ENCODE results near the gene PILRA.

Gene PILRA

DNA sequence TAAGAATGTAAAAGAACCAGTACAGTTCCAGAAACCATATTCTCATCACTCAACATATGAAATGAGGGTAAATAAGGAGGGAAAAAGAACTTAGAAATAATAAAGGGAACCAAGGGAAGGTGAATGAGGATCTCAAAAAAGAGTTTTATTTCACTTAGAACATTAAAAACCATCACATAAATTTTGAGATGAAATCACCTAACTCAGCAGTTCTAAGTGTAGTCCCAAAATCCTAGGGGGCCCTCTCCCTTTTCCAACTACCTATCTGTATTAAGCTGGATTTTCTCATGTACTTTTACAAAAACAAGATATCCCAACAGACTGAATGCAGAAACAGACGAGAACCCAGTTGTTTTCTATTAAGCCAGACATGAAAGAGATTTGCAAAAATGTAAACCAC lies 52.1 kb downstream of the PILRA start:
- intact Hi-C loops (cut with micrococcal nuclease): loop anchor here (5.0 kb wide), 1 partner anchor 247 kb away; the partner anchor contains the start of gene GNB2
- Mint-ChIP-seq H3K4me1 (ENCODE audit: low read depth) (peaks cover 24% of the 10 kb centered on the region), H3K27ac (no peak overlapping the region)

GRCh38 chr7:100426516-100426915 lies 53.2 kb downstream of the PILRA start:
- Mint-ChIP-seq H3K27ac (no peak overlapping the region), H3K4me3 (no peak overlapping the region), H3K27me3 (no peaks in the 10 kb centered on the region), H3K36me3 (ENCODE audit: low read depth) (peaks cover 44% of the 10 kb centered on the region), H3K4me1 (ENCODE audit: low read depth) (peaks cover 36% of the 10 kb centered on the region), H3K9me3 (no peaks in the 10 kb centered on the region)
- intact Hi-C loops (cut with micrococcal nuclease): loop anchor here (5.0 kb wide), 1 partner anchor 246 kb away; the partner anchor contains the start of gene GNB2

More for the DNA sequence above, 52.1 kb downstream of the PILRA start:
- no peaks in the 10 kb centered on the region for H3K9me3 Mint-ChIP-seq
- no peaks in the 10 kb centered on the region for H3K27me3 Mint-ChIP-seq
- no peak overlapping the region for H3K4me3 Mint-ChIP-seq
- peaks cover 42% of the 10 kb centered on the region for H3K36me3 Mint-ChIP-seq (ENCODE audit: low read depth)

DNA sequence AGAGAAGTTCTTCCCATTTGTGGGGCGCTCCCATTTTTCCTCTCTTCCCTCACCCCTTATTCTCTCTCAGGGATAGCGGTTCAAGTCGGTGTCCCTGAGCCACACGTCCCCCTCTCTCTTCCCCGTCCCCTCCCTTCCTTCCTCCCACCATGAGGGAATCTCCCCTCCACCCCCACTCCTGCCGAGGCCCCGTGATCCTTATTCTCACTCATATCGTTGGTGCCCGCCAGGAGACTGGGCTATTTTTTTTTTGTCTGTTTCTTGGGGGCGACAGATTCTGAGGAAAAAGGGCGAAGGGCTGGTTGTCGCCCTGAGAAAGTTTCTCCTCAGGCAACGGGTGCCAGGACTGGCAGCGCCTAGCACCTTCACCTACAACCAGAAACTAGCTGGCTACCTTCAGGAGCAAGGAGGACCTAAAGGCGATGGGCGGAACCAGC lies 54.5 kb downstream of the PILRA start:
- Mint-ChIP-seq H3K4me3 (peak overlapping the region; percentile 94), H3K9me3 (no peaks in the 10 kb centered on the region), H3K27me3 (no peaks in the 10 kb centered on the region), H3K4me1 (ENCODE audit: low read depth) (peaks cover 49% of the 10 kb centered on the region), H3K36me3 (ENCODE audit: low read depth) (peaks cover 44% of the 10 kb centered on the region), H3K27ac (peak overlapping the region; percentile 97)
- intact Hi-C loops (cut with micrococcal nuclease): loop anchor here (2.0 to 5.0 kb wide), 2 partner anchors 59 to 245 kb away; partner anchors contain the start of gene GNB2

DNA sequence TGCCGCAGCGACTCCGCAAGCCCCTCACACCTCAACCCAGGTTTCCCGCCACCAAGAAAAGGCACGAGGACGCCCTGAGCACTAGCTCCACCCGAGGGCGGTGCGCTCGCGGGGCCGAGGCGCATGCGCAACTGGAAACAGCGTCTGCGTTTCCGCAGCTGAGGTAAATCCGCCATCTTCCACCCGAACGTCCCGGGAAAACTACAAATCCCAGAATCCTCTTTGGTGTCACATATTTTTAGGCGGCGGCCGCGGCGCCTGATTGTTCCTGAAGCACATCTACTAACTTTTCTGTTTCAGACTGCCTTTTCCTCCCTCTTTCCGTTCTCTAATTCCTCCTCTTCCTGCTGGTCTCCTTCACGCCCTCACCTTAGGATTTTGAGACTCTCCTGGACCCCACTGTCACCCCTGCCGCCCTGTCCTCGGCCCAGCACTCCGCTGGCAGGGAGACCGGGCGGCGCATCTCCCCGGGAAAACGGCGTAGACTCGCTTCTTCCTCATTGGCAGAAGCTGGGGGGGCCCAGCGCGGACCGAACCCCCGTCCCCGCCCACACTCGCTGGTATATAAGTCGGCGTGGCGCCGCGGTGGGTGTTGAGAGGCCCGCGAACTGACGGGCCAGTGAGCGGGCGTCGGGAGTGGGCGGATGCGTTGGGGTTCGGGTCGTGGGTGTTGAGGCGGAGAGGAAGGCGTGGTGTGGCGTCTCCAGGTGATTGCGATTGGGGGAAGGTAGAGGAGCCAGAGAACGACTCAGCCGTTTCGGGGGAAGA lies 55.1 kb downstream of the PILRA start, which contains the start of gene ZCWPW1:
Gene ZCWPW1, minus strand, starts transcription at position 505 of the 768 bp plus-strand sequence. CDS start 8,054 bp downstream, outside the sequence.
- H3K27ac Mint-ChIP-seq: peak within 1 kb of the TSS; percentile 97
- H3K27me3 Mint-ChIP-seq: no peaks in the 10 kb centered on the region
- H3K4me1 Mint-ChIP-seq (ENCODE audit: low read depth): peaks cover 51% of the 10 kb centered on the region
- peak within 1 kb of the TSS; percentile 94 for H3K4me3 Mint-ChIP-seq
- intact Hi-C loops (cut with micrococcal nuclease): loop anchor here (2.0 to 5.0 kb wide), 2 partner anchors 60 to 244 kb away; partner anchors contain the start of gene GNB2
- H3K36me3 Mint-ChIP-seq (ENCODE audit: low read depth): peaks cover 50% of the 10 kb centered on the region
- no peaks in the 10 kb centered on the region for H3K9me3 Mint-ChIP-seq

- Mint-ChIP-seq H3K36me3 (ENCODE audit: low read depth) (peaks cover 57% of the 10 kb centered on the region), H3K27me3 (no peaks in the 10 kb centered on the region), H3K27ac (peak overlapping the region; percentile 97), H3K4me1 (ENCODE audit: low read depth) (peaks cover 55% of the 10 kb centered on the region), H3K4me3 (peak overlapping the region; percentile 94), H3K9me3 (no peaks in the 10 kb centered on the region)
- intact Hi-C loops (cut with micrococcal nuclease): loop anchor here (2.0 to 5.0 kb wide), 2 partner anchors 60 to 243 kb away; partner anchors contain the start of gene GNB2
These were observed 55.8 kb downstream of the PILRA start for GRCh38 chr7:100428967-100429636.

DNA sequence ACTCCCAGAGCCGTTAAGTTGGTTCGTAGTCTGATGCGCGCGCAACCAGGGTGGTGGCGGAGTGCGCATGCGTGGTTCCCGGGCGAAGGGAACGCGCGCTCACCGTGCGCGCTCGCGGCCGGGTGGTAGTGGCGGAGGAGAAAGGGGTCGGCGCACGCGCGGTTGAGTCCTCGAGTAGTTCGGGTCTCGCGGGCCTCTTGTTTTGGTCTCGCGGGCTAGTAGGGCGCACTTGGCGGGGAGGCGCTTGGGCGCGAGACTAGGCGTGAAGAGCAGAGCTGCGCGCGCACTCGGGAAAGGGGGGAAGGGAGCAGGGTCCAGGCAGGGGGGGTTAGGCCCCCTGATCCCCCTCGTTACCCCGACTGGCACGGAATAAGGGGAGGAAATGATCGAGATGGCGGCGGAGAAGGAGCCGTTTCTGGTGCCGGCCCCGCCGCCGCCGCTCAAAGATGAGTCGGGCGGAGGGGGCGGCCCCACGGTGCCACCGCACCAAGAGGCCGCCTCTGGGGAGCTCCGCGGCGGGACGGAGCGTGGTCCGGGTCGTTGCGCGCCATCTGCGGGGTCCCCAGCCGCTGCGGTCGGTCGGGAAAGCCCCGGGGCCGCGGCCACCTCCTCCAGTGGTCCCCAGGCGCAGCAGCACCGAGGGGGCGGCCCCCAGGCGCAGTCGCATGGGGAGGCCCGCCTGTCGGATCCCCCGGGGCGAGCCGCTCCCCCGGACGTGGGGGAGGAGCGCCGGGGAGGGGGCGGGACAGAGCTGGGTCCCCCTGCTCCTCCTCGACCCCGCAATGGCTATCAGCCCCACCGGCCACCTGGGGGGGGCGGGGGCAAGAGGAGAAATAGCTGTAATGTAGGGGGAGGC lies 56.6 kb downstream of the PILRA start, which contains the start of gene MEPCE:
Gene MEPCE, plus strand, starts transcription at position 195 of the 856 bp plus-strand sequence. Its CDS starts 188 bp downstream, at position 383.
- Mint-ChIP-seq H3K4me1 (ENCODE audit: low read depth) (peaks cover 63% of the 10 kb centered on the region), H3K9me3 (no peaks in the 10 kb centered on the region), H3K36me3 (ENCODE audit: low read depth) (peaks cover 65% of the 10 kb centered on the region), H3K27me3 (no peaks in the 10 kb centered on the region), H3K4me3 (peak within 1 kb of the TSS; percentile 94), H3K27ac (peak within 1 kb of the TSS; percentile 97)
- intact Hi-C loops (cut with micrococcal nuclease): loop anchor here (2.0 to 5.0 kb wide), 2 partner anchors 61 to 242 kb away; partner anchors contain the start of gene GNB2

- intact Hi-C loops (cut with micrococcal nuclease): no loop called here
- H3K9me3 Mint-ChIP-seq: no peaks in the 10 kb centered on the region
- H3K36me3 Mint-ChIP-seq (ENCODE audit: low read depth): peaks cover 73% of the 10 kb centered on the region
These were observed 57.4 kb downstream of the PILRA start for GRCh38 chr7:100430493-100431285.

DNA sequence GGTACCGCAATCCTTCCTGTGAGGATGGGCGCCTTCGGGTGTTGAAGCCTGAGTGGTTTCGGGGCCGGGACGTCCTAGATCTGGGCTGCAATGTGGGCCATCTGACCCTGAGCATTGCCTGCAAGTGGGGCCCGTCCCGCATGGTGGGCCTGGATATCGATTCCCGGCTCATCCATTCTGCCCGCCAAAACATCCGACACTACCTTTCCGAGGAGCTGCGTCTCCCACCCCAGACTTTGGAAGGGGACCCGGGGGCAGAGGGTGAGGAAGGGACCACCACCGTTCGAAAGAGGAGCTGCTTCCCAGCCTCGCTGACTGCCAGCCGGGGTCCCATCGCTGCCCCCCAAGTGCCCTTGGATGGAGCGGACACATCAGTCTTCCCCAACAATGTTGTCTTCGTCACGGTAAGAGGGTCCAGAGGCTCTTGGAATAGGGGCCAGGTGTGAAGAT lies 58.0 kb downstream of the PILRA start:
- Mint-ChIP-seq H3K27ac (peak overlapping the region; percentile 33), H3K27me3 (no peaks in the 10 kb centered on the region), H3K9me3 (no peaks in the 10 kb centered on the region), H3K4me3 (peak overlapping the region; percentile 2), H3K4me1 (ENCODE audit: low read depth) (peaks cover 63% of the 10 kb centered on the region), H3K36me3 (ENCODE audit: low read depth) (peaks cover 78% of the 10 kb centered on the region)
- intact Hi-C loops (cut with micrococcal nuclease): no loop called here

More at GRCh38 chr7:100430493-100431285, 57.4 kb downstream of the PILRA start:
- H3K4me1 Mint-ChIP-seq (ENCODE audit: low read depth): peaks cover 68% of the 10 kb centered on the region
- H3K27me3 Mint-ChIP-seq: no peaks in the 10 kb centered on the region
- H3K4me3 Mint-ChIP-seq: peak overlapping the region; percentile 76
- peak overlapping the region; percentile 97 for H3K27ac Mint-ChIP-seq

- intact Hi-C loops (cut with micrococcal nuclease): no loop called here
- H3K36me3 Mint-ChIP-seq (ENCODE audit: low read depth): peaks cover 80% of the 10 kb centered on the region
- no peaks in the 10 kb centered on the region for H3K27me3 Mint-ChIP-seq
- no peak overlapping the region for H3K4me3 Mint-ChIP-seq
- no peaks in the 10 kb centered on the region for H3K9me3 Mint-ChIP-seq
- peak overlapping the region; percentile 33 for H3K27ac Mint-ChIP-seq
- H3K4me1 Mint-ChIP-seq (ENCODE audit: low read depth): peaks cover 63% of the 10 kb centered on the region
These were observed 58.8 kb downstream of the PILRA start for GRCh38 chr7:100432053-100432452.

DNA sequence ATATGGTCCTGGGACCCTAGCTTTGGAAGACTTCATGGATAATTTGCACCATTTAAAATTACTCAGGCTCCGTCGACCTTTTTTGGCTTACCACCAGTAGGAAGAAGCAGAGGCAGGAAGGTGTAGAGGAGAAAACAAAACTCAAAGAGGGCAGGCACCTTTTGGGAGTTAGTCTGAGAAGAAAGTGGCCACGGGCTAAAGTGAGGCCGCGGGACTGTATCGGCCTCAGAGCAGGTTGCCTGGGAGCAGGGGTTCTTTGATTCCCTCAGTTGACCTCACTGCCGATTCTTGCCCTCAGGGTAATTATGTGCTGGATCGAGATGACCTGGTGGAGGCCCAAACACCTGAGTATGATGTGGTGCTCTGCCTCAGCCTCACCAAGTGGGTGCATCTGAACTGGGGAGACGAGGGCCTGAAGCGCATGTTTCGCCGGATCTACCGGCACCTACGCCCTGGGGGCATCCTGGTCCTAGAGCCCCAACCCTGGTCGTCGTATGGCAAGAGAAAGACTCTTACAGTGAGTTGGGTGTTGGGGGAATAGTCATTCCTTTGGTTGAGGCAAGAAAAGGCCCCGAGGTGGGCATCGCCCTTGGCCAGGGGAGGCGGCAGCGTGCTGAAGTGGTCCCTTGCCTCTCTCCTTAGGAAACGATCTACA lies 59.5 kb downstream of the PILRA start:
- H3K27me3 Mint-ChIP-seq: no peaks in the 10 kb centered on the region
- intact Hi-C loops (cut with micrococcal nuclease): no loop called here
- no peak overlapping the region for H3K4me3 Mint-ChIP-seq

DNA sequence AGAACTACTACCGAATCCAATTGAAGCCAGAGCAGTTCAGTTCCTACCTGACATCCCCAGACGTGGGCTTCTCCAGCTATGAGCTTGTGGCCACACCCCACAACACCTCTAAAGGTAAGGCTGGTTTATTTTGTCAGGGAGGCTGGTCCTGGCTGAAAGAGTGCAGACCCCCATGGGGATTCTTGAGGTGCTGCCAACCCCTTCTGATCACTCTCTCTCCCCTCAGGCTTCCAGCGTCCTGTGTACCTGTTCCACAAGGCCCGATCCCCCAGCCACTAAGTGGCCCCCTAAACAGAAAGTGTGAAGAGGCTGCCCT lies 59.9 kb downstream of the PILRA start:
- peaks cover 79% of the 10 kb centered on the region for H3K36me3 Mint-ChIP-seq (ENCODE audit: low read depth)
- intact Hi-C loops (cut with micrococcal nuclease): no loop called here
- H3K4me1 Mint-ChIP-seq (ENCODE audit: low read depth): peaks cover 58% of the 10 kb centered on the region
- no peaks in the 10 kb centered on the region for H3K9me3 Mint-ChIP-seq
- no peaks in the 10 kb centered on the region for H3K27me3 Mint-ChIP-seq
- H3K27ac Mint-ChIP-seq: peak overlapping the region; percentile 35
- no peak overlapping the region for H3K4me3 Mint-ChIP-seq

More for the DNA sequence above, 59.5 kb downstream of the PILRA start:
- H3K36me3 Mint-ChIP-seq (ENCODE audit: low read depth): peaks cover 80% of the 10 kb centered on the region
- peak overlapping the region; percentile 35 for H3K27ac Mint-ChIP-seq
- H3K9me3 Mint-ChIP-seq: no peaks in the 10 kb centered on the region
- H3K4me1 Mint-ChIP-seq (ENCODE audit: low read depth): peaks cover 61% of the 10 kb centered on the region

DNA sequence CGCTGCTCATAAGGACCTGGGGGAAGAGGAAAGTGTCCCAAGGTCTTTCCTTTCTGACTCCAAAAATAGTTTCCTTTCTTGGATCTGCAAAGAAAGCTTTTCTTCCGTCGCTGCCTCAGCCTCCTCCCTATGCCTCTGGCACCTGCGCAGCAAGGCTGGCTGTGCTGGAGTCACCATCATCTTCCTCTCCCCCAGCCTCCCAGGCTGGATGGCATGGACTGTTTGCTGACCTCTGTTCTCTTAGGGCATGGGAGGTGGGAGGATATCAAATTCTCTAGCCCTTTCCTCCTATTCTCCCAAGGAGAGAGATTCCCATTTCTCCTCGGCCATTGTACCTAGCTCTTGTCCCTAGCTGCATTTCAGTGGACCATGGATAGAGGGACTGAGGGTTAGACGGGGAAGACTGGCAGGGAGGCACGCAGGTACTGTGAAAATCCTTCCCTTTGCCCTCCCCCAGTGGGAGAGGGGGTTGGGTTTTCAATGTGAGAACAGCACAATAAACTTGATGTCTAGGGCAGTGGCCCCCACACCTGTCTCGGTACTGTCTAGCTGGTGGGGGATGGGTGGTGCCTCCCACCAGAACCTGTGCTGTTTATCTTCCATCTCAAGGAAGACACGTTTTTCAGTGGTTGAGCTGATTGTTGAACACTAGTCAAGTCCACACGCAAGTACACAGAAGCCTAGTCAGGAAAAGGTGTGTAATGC lies 60.5 kb downstream of the PILRA start:
- Mint-ChIP-seq H3K9me3 (no peaks in the 10 kb centered on the region), H3K27me3 (no peaks in the 10 kb centered on the region), H3K27ac (peak overlapping the region; percentile 35), H3K36me3 (ENCODE audit: low read depth) (peaks cover 74% of the 10 kb centered on the region), H3K4me3 (no peak overlapping the region), H3K4me1 (ENCODE audit: low read depth) (peaks cover 53% of the 10 kb centered on the region)
- intact Hi-C loops (cut with micrococcal nuclease): no loop called here

Data from dendritic cell treated with granulocyte-macrophage colony-stimulating factor and Interleukin-4, amounts not matched to agents 40 ng/mL and 50 ng/mL, for 4 days (primary cell).